Stomach (tissue), 4 donors: ENCODE results near the gene CD300A.

Experiments used
- CTCF ChIP-seq, 7 experiments: fragments of 450-650 bp in 4 of 7; fragments of 200-600 bp in 3 of 7; sonication (generic) in 3 of 7; IDR thresholded peaks; one replicate each; pipeline ENCODE4 v1.5.1; 2016 to 2019; ENCODE audit warnings: antibody characterized with exemption in 7 of 7, control low read depth in 2 of 7, mild to moderate bottlenecking in 1 of 7
- POLR2A ChIP-seq, 4 donors: fragments of 450-650 bp; IDR thresholded peaks; one replicate each; pipeline ENCODE4 v1.6.1; 2016; ENCODE audit warnings: antibody characterized with exemption in 4 of 4, control low read depth in 2 of 4, mild to moderate bottlenecking in 1 of 4, moderate library complexity in 1 of 4
- POLR2AphosphoS5 ChIP-seq, 3 donors: sonication (generic); formaldehyde crosslinking; IDR thresholded peaks; one replicate each; pipeline ENCODE4 v1.6.1; 2016; ENCODE audit warnings: antibody characterized with exemption in 3 of 3

GRCh38 chr17:74485022-74485743 is 18.7 kb downstream of the CD300A start:
- TF ChIP-seq CTCF (IDR thresholded peaks at IDR 0.05) (no peak), POLR2A (IDR thresholded peaks at IDR 0.05) (no peak), POLR2AphosphoS5 (IDR thresholded peaks at IDR 0.05) (no peak)
